ENCODE results near the gene RNF223.

GRCh38 chr1:1110561-1110971 is 36.5 kb upstream of the RNF223 start:
- TF ChIP-seq ZBTB49 (CRISPR knock-in tag; IDR thresholded peaks at IDR 0.05; ENCODE audit: borderline replicate concordance) (no peak), POLR2A (IDR thresholded peaks at IDR 0.05; ENCODE audit: insufficient read depth in 1 of 2, low read depth in 2 of 2, low read length in 2 of 2) (no peak), MED13 (CRISPR knock-in tag; IDR thresholded peaks at IDR 0.05) (no peak), JUNB (CRISPR knock-in tag; IDR thresholded peaks at IDR 0.05; ENCODE audit: borderline replicate concordance) (no peak), CTCF (CRISPR knock-in tag; IDR thresholded peaks at IDR 0.05) (no peak), MAFK (conservative IDR thresholded peaks at IDR 0.05 in 1 of 2, IDR thresholded peaks at IDR 0.05 in 1 of 2; ENCODE audit: low read length in 2 of 2) (no peak), GABPA (IDR thresholded peaks at IDR 0.05; ENCODE audit: low read depth, low read length) (no peak), GABPA (CRISPR knock-in tag; IDR thresholded peaks at IDR 0.05; ENCODE audit: low read depth) (no peak), CCDC6 (CRISPR knock-in tag; IDR thresholded peaks at IDR 0.05) (no peak), MYC (CRISPR knock-in tag; IDR thresholded peaks at IDR 0.05; ENCODE audit: borderline replicate concordance) (no peak), ELF4 (CRISPR knock-in tag; IDR thresholded peaks at IDR 0.05; ENCODE audit: borderline replicate concordance) (no peak), BRF2 (CRISPR knock-in tag; IDR thresholded peaks at IDR 0.05) (no peak), RFX5 (IDR thresholded peaks at IDR 0.05; ENCODE audit: low read depth, low read length) (no peak), SMC3 (IDR thresholded peaks at IDR 0.05; ENCODE audit: low read length) (no peak), BCLAF1 (IDR thresholded peaks at IDR 0.05) (no peak)

Data from HepG2 (cell line).